AG09309 (cell line): Measurements from ENCODE around the gene TXLNA.

ENCODE experiments used
- DNase-seq: peaks from one replicate; pipeline ENCODE4 v3.0.0-alpha.2; 2010; ENCODE audit warnings: low read depth
- H3K4me3 ChIP-seq: 2 replicates; pipeline ENCODE4 v1.5.1; 2011; ENCODE audit warnings: mild to moderate bottlenecking, low read depth, low read length, moderate library complexity; ENCODE audit not compliant: control insufficient read depth
- CTCF ChIP-seq: IDR thresholded peaks from 2 replicates; pipeline ENCODE4 v1.5.1; 2011; ENCODE audit warnings: mild to moderate bottlenecking, low read depth, low read length, inconsistent platforms; ENCODE audit not compliant: insufficient read depth, control insufficient read depth; ENCODE audit errors: missing control alignments

Gene TXLNA

GRCh38 chr1:32208891-32209328, 29.4 kb downstream of the TXLNA start, which contains the start of gene DCDC2B:
TSS of gene DCDC2B (plus strand) at chr1:32209089. CDS start at chr1:32209094, 5 bp downstream.
- H3K4me3 ChIP-seq: no peak within 1 kb of the TSS
- no peak for DNase-seq
- TF ChIP-seq CTCF: no peak

- H3K4me3 ChIP-seq: no peak overlapping the region
- no peak for DNase-seq
- peak; percentile 88 for TF ChIP-seq CTCF
Measured at GRCh38 chr1:32215629-32216480, 36.4 kb downstream of the TXLNA start.

- H3K4me3 ChIP-seq: no peak overlapping the region
- no peak for DNase-seq
- TF ChIP-seq CTCF: no peak
Measured at GRCh38 chr1:32216566-32216965, 37.1 kb downstream of the TXLNA start.

- no peak for TF ChIP-seq CTCF
- no peak overlapping the region for H3K4me3 ChIP-seq
- no peak for DNase-seq
Measured at GRCh38 chr1:32219022-32219421, 39.5 kb downstream of the TXLNA start.

GRCh38 chr1:32220746-32221580, 41.5 kb downstream of the TXLNA start:
- no peak for DNase-seq
- H3K4me3 ChIP-seq: peak overlapping the region; percentile 88

More at GRCh38 chr1:32220746-32221580, 41.5 kb downstream of the TXLNA start:
- no peak for TF ChIP-seq CTCF
